NCI-H187 (cell line): ENCODE measurements around the gene SIRT6.
"Not testable (repeated sequence)": the region's sequence is repeated elsewhere in the genome, so short reads cannot be mapped to it uniquely, and the experiment has no call there.

Experiments
- DNase-seq, 2 experiments: peaks; one replicate each; lab custom pipeline; 2025; lab: John Stamatoyannopoulos, UW

The SIRT6 gene

DNA sequence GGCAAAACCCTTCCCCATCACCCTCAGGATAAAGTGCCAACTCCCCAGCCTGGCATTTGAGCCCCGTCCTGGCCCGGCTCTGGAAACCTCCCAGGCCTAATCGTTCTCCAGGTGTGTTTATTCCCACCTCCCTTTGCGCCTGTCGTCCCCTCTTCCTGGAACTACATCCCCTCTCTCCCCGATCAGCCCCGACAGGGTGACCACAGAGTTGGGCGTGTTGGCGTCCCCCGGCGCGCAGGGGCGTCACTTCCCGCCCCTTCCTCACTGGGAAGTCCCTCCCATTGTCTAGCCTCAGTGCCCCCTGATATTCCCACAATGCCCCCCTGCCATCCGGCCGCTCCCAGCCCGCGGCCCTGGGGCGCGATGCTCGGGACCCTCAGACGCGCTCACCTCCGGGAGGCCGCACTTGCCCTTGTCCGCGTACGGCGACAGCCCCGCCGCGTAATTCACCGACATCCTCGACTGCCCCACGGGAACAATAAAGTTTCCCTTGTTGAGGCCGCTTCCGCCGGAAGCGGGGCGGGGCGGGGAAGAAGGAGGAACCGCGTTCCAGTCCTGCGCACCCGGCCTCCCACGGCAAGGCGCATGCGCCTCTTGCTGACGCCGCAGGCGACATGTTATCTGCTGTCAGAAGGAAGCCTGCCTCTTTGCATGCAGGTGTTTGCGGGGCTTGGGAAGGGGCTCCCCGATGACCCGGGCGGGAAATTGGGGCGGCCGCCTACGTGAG, at the start of gene SIRT6, which contains the start of gene ANKRD24:
Gene SIRT6 (minus strand): TSS at position 480 of the 727 bp plus-strand sequence. CDS start 24 bp downstream, at position 456.
Gene ANKRD24 (plus strand): TSS at position 606 of the 727 bp plus-strand sequence. CDS start 3,737 bp downstream, outside the sequence.
- DNase-seq, result peak; percentile 94 to 97

DNA sequence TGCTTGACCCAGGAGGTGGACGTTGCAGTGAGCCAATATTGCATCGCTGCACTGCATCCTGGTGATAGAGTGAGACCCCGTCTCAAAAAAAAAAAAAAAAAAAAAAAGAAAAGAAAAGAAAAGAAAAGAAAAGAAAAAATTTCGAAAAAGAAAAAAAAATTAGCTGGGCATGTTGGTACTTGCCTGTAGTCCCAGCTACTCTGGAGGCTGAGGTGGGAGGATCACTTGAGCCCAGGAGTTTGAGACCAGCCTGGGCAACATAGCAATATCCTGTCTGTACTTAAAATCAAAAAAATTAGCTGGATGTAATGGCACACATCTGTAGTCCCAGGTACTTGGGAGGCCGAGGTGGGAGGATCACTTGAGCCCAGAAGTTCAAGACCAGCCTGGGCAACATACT, 49.8 kb upstream of the SIRT6 start:
- not testable (repeated sequence) for DNase-seq

DNA sequence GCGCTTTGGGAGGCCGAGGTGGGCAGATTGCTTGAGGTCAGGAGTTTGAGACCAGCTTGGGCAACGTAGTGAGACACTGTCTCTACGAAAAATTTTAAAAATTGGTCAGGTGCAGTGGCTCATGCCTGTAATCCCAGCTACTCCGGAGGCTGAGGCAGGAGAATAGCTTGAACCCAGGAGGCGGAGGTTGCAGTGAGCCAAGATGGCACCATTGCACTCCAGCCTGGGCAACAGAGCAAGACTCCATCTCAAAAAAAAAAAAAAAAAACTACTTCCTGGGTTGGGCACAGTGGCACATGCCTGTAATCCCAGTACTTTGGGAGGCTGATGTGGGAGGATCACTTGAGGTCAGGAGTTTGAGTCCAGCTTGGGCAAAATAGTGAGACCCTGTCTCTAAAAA, 49.2 kb upstream of the SIRT6 start:
- DNase-seq, result not testable (repeated sequence)

DNA sequence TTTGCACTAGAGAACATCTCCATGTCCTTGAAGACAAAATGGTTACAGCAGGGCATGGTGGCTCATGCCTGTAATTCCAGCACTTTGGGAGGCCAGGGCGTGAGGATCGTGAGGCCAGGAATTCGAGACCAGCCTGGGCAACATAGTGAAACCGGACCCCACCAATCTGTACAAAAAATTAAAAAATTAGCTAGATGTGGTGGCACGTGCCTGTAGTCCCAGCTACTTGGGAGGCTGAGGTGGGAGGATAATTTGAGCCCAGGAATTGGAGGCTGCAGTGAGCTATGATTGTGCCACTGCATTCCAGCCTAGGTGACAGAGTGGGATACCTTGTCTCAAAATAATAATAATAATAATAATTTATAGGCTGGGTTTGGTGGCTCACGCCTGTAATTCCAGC, 47.9 kb upstream of the SIRT6 start:
- DNase-seq, result not testable (repeated sequence)

DNA sequence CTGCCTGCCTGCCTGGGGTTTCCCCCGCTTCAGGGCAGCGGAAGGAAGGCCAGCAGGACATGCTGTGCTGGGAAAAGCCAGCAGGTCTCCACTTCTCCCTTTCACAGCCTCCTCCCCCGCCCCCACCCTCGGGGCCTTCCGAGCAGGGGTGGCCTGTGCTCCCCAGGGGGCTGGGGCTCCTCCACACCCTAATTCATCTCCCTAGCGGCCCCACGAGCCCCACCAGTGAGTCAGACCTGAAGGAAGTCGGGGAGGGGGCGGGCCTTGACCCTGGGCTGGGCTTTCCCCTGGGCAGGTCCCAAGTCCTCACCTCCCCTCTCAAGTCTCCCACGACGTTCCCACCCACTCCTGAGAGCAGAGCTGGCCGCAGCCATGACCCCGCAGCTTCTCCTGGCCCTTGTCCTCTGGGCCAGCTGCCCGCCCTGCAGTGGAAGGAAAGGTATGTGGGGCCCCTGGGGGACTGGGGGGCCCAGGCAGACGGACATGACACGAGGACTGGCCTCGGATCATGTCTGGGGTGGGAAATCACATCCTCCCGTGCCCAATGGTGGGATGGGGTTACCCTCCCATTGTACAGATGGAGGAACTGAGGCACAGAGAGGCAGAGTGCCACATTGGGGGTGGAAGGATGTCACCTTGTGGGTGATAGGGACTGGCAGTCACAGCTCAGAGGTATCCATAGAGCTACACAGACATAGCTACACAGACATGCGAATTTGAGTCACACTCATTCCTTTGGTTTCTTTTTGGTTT, 47.0 kb upstream of the SIRT6 start, which contains the start of gene EBI3:
Gene EBI3 (plus strand): TSS at position 345 of the 753 bp plus-strand sequence. CDS start 28 bp downstream, at position 373.
- DNase-seq, result no peak

DNA sequence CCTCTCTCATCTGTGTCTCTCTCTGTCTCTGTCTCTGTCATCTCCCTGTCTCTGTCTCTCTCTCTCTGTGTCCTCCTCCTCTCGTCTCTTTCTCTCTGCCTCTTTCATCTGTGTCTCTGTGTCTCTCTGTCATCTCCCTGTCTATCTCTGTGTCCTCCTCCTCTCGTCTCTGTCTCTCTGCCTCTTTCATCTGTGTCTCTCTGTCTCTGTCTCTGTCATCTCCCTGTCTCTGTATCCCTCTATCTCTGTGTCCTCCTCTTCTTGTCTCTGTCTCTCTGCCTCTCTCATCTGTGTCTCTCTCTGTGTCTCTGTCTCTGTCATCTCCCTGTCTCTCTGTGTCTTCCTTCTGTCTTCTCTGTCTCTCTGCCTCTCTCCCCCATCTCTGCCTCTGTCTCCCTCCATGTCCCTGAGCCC, 46.4 kb upstream of the SIRT6 start:
- no peak for DNase-seq

DNA sequence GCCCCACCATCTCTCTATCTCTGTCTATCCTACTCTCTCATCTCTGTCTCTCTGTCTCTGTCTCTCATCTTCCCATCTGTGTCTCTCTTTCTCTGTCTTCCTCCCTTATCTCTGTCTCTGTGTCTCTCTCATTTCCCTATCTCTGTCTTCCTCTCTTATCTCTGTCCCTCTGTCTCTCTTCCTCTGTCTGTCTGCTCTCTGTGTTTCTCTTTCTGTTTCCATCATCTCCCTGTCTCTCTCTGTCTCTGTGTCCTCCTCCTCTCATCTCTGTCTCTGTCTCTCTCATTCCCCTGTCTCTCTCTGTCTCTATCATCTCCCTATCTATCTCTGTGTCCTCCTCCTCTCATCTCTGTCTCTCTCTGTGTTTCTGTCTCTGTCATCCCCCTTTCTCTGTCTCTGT, 45.4 kb upstream of the SIRT6 start:
- no peak for DNase-seq

DNA sequence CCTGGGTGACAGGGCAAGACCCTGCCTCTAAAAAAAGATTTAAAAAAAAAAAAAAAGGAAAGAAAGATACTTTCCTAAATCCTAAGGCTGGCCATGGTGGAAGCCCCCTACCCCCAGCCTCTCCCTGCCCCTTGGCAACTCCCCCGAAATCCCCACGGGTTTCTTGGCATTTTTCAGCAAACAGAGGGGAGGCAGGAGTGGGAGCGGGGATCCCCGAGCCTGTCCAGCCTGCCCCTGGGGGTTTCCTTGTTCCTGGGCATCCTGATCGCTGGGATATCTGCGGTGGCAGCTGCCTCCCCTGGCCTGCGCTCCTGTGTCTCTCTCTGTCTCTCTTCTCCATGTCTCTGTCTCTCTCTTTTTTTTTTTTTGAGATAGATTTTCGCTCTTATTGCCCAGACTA, 43.5 kb upstream of the SIRT6 start:
- no peak for DNase-seq

DNA sequence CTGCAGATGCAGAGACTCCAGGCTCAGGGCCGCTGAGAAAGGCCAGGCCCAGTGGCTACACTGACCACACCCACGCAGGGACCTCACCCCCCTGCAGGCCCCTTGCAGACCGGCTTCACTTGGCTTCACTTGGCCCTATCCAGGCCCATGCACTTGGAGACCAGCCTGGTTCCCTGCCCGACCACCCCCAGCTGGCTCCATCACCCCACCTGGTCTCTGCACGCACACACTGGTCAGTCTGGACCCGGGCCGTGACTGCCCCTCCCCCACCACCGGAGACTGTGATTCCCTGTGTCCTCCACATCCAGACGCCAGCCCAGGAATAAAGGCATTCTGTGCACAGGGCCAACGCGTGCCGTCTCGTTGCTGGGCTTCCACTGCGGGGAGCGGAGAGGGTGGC, 42.1 kb upstream of the SIRT6 start:
- no peak for DNase-seq

DNA sequence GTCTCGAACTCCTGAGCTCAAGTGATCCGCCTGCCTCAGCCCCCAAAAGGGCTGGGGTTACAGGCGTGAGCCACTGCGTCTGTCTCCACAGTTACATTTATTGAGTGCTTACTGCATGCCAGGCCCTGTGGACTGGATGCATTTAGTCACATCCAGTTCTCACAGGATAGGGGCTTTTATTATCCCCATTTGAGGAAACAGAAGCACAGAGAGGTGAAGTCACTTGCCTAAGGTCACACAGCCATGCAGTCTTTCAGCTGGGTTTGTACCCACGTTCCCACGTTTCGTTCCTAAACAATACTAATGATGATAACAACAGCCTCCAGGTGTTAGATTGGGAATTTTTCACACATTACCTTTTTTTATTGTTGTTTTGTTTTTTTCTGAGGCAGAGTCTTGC, 37.8 kb upstream of the SIRT6 start:
- no peak for DNase-seq

DNA sequence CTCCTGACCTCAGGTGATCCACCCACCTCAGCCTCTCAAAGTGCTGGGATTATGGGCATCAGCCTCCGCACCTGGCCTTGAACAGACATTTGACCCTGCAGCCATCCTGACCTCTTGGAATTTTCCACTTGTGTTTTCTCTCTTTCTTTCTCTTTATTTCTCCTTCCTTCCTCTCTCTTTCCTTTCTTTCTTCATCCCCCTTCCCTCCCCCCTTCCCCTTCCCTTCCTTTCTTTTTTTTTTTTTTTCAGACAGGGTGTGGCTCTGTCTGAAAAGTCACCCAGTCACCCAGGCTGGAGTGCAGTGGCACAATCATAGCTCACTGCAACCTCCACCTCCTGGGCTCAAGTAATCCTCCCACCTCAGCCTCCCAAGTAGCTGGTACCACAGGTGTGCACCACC, 36.2 kb upstream of the SIRT6 start:
- not testable (repeated sequence) for DNase-seq

DNA sequence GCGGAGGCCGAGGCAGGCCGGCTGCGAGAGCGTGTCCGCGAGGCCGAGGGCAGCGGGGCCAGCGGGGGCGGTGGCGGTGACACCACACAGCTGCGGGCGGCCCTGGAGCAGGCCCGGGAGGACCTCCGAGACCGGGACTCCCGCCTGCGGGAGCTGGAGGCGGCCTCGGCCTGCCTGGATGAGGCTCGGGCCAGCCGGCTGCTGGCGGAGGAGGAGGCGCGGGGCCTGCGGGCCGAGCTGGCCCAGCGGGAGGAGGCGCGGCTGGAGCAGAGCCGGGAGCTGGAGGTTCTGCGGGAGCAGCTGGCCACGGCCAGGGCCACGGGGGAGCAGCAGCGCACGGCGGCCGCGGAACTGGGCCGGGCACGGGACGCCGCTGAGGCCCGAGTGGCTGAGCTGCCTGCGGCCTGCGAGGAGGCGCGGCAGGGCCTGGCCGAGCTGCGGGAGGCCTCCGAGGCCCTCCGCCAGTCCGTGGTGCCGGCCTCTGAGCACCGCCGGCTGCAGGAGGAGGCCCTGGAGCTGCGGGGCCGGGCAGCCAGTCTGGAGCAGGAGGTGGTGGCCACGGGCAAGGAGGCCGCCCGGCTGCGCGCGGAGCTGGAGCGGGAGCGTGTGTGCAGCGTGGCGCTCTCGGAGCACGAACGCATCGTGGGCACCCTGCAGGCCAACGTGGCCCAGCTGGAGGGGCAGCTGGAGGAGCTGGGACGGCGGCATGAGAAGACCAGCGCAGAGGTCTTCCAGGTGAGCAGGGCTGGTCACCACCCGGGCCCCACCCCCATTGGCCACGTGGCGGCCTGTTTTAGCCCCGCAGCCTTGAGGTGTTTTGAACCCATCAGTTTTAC, 35.3 kb upstream of the SIRT6 start:
- DNase-seq, result no peak

DNA sequence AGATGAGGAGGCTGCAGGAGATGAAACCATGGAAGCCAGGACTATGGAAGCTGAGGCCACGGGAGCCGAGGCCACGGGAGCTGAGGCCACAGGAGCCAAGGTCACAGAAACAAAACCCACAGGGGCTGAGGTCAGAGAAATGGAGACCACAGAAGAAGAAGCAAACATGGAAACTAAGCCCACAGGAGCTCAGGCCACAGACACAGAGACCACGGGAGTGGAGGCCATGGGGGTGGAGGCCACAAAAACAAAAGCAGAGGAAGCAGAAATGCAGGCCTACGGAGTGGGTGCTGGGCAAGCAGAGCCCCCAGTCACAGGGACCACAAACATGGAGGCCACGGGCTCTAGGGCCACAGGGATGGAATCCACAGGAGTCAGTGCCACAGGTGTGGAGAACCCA, 34.5 kb upstream of the SIRT6 start:
- no peak for DNase-seq

DNA sequence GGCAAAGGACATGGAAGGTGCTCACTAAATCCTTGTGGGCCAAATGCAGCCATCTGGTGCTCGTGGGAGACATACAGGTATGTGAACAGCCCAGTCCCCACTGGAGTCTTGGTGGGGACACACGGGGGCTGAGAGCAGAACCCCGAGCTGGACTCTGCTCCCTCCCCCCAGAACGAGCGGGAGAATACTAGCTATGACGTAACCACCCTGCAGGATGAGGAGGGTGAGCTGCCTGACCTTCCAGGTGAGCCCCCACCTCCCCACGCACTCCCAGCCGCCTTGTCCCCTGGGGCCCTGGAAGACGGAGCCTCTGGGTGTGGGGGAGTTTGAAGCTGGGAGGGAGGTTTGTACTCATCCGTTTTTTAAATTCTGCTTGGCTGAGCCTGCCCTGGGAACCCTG, 33.4 kb upstream of the SIRT6 start:
- DNase-seq, result no peak

DNA sequence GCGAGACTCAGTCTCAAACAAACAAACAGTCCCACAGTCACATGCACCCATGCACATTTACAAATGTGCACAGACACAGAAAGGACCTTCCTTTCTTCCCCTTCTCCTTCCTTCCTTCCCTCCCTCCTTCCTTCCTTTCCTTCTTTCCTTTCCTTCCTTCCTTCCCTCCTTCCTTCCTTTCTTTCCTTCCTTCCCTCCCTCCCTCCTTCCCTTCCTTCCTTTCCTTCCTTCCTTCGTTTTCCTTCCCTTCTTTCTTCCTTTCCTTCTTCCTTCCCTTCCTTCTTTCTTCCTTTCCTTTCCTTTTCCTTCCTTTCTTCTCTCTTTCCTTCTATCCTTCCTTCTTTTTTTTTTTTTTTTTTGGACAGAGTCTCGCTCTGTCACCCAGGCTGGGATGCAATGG, 30.8 kb upstream of the SIRT6 start:
- DNase-seq, result no peak

DNA sequence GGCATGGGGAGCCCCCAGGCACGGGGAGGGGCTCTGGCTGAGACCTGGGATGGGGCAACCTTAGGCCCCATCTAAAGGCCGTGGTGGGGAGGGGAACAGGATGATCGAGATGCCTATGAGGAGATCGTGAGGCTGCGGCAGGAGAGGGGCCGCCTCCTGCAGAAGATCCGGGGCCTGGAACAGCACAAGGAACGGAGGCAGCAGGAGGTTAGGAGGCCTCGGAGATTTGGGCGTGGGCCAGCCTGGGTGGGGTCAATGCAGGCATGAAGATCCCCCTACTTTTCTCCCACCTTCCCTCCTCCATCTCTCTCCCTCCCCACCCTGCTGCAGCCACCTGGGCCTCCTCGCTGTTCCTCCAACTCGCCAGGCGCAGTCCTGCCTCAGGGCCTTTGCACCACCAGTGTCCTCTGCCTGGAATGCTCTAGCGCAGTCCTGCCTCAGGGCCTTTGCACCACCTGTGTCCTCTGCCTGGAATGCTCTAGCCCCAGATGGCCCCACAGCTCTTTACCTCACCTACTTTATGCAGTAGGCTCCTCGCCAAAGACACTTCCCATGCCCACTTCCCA, 27.9 kb upstream of the SIRT6 start:
- DNase-seq, result no peak

DNA sequence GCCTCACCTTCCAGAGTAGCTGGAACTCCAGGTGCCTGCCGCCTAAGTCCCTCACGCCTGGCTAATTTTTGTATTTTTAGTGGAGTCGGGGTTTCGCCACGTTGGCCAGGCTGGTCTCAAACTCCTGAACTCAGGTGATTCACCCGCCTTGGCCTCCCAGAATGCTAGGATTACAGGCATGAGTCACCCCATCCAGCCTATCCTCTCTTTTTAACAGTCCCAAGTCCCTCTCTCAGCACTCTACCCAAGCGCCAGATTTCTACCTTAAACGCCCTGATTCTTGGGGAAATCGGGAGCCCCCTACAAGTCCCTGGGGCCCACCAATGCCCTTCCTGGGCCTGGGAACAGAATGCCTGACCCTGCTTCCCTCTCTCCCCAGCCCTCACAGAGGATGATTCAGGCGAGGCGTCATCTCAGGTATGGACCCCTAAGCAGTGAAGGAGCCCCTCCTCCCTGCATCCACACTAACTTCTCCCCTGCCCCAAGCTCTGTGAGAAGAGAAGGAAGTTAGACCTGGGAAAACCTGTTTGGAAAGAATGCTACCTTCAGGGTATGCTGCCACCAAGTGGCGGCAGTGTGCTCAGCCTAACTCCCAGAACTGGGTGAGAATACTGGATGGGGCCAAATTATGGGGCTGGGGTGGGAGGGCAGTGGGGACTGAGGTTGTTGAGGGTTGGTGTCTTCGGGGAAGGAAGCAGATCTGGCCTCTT, 26.2 kb upstream of the SIRT6 start:
- DNase-seq, result no peak

DNA sequence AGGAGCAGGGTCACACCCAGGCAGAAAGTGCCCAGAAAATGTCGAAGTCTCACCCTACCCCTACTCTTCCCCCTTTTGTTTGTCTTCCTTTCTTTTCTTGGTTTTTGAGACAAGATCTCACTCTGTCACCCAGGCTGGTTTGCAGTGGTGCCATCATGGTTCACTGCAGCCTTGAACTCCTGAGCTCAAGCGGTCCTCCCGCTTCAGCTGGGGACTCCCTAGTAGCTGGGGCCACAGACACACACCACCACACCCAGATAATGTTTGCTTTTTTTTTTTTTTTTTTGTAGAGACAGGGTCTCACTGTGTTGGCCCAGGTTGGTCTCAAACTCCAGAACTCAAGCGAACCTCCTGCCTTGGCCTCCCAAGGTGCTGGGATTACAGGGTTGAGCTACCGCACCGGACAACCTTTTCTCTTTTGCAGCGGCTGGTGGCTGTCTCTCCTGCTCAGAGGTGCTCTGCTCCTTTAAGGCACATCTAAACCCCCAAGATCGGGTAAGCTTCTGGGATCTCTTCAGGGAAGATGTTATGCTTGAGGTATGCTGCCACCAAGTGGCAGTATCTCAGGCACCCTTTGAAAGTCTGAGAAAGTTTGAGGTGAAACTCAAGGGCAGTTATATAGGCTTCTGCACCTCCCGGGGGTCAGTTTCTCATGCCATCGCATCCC, 24.6 kb upstream of the SIRT6 start:
- DNase-seq, result no peak

DNA sequence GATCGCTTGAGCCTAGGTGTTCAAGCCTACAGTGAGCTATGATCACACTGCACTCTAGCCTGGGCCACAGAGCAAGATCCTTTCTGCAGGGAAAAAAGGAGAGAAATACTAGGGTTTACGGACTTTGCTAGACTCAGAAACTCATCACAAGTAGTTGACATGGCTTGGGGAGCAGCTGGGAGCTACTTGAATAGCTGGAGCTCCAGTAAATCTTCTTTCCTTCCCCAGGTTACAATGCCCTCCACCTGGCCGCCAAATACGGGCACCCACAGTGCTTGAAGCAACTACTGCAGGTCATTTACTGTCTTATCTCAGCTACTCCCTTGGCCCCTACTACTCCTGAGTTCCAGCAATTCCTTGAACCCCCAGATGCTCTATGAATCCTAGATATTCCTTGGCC, 19.4 kb upstream of the SIRT6 start:
- no peak for DNase-seq

GRCh38 chr19:4200940-4201542, 18.7 kb upstream of the SIRT6 start:
- DNase-seq, result no peak
